H1 (cell line): ENCODE data around the gene PRSS23.

Experiments used
- CTCF ChIP-seq, 3 experiments: IDR thresholded peaks; 1 replicate in 2 of 3; 2 replicates in 1 of 3; pipeline versions ENCODE4 v1.5.1 to v1.6.1; 2011; ENCODE audit warnings: low read length in 3 of 3, mild to moderate bottlenecking in 3 of 3, inconsistent platforms in 2 of 3, low read depth in 1 of 3, moderate library complexity in 1 of 3; ENCODE audit not compliant: insufficient read depth in 1 of 3; ENCODE audit errors: control extremely low read depth in 1 of 3
- TEAD4 ChIP-seq: IDR thresholded peaks from 2 replicates; pipeline ENCODE4 v1.6.1; 2012; ENCODE audit warnings: low read depth, low read length, inconsistent platforms, mixed read lengths

- TF ChIP-seq CTCF (IDR thresholded peaks at IDR 0.05; ENCODE audit: control extremely low read depth in 1 of 3, insufficient read depth in 1 of 3, low read depth in 1 of 3, low read length in 3 of 3), result no peak
- no peak for TF ChIP-seq TEAD4
These were observed 10.1 kb upstream of the PRSS23 start for GRCh38 chr11:86790195-86790725.
